Mesenchymal stem cell (in vitro differentiated cells and primary cell): Measurements from ENCODE around the gene RFWD3.

ENCODE experiments used
- DNase-seq: peaks from one replicate; pipeline ENCODE4 v3.0.0-alpha.2; 2013
- H2AFZ ChIP-seq: one replicate; pipeline ENCODE4 v1.6.1; 2013; ENCODE audit warnings: low read depth, mild to moderate bottlenecking, control low read depth, inconsistent platforms, low read length, moderate library complexity
- H2AK5ac ChIP-seq: 2 replicates; pipeline ENCODE4 v1.6.1; 2013; ENCODE audit warnings: low read length, moderate library complexity, mild to moderate bottlenecking, inconsistent platforms; ENCODE audit not compliant: severe bottlenecking
- H2BK120ac ChIP-seq: one replicate; pipeline ENCODE4 v1.6.1; 2013; ENCODE audit warnings: low read depth, mild to moderate bottlenecking, inconsistent platforms, low read length, moderate library complexity
- H2BK12ac ChIP-seq, 2 experiments: one replicate each; pipeline ENCODE4 v1.6.1; 2013; ENCODE audit warnings: inconsistent platforms in 2 of 2, low read length in 2 of 2, mild to moderate bottlenecking in 2 of 2, moderate library complexity in 2 of 2, control low read depth in 1 of 2
- H2BK15ac ChIP-seq: one replicate; pipeline ENCODE4 v1.6.1; 2013; ENCODE audit warnings: mild to moderate bottlenecking, low read depth, inconsistent platforms; ENCODE audit not compliant: poor library complexity, severe bottlenecking
- H2BK5ac ChIP-seq: 2 replicates; pipeline ENCODE4 v1.6.1; 2013; ENCODE audit warnings: low read depth, mild to moderate bottlenecking, low read length, control low read depth, inconsistent platforms; ENCODE audit not compliant: poor library complexity, severe bottlenecking
- H3K14ac ChIP-seq, 2 experiments: one replicate each; pipeline ENCODE4 v1.6.1; 2013; ENCODE audit warnings: inconsistent platforms in 2 of 2, low read length in 2 of 2, control low read depth in 1 of 2, mild to moderate bottlenecking in 1 of 2, moderate library complexity in 1 of 2
- H3K18ac ChIP-seq, 2 experiments: one replicate each; pipeline ENCODE4 v1.6.1; 2013; ENCODE audit warnings: inconsistent platforms in 2 of 2, low read length in 2 of 2, control low read depth in 1 of 2, low read depth in 1 of 2, mild to moderate bottlenecking in 1 of 2
- H3K23ac ChIP-seq, 2 experiments: one replicate each; pipeline ENCODE4 v1.6.1; 2013; ENCODE audit warnings: inconsistent platforms in 2 of 2, low read length in 2 of 2, mild to moderate bottlenecking in 2 of 2, moderate library complexity in 2 of 2, control low read depth in 1 of 2
- H3K27ac ChIP-seq: 2 replicates; pipeline ENCODE4 v1.5.1; 2013; ENCODE audit warnings: mild to moderate bottlenecking, moderate library complexity, low read length, control low read depth, inconsistent platforms; ENCODE audit not compliant: poor library complexity, severe bottlenecking
- H3K27me3 ChIP-seq, 2 experiments: 2 replicates each; pipeline versions ENCODE4 v1.6.1 to v1.7.0; 2013; ENCODE audit warnings: low read length in 2 of 2, mild to moderate bottlenecking in 2 of 2, moderate library complexity in 2 of 2, control low read depth in 1 of 2, inconsistent platforms in 1 of 2; ENCODE audit not compliant: control insufficient read depth in 1 of 2, insufficient read depth in 1 of 2
- H3K36me3 ChIP-seq, 2 experiments: 2 replicates each; pipeline versions ENCODE4 v1.6.1 to v1.7.0; 2013; ENCODE audit warnings: low read length in 2 of 2, control low read depth in 1 of 2, inconsistent platforms in 1 of 2, low read depth in 1 of 2, mild to moderate bottlenecking in 1 of 2; ENCODE audit not compliant: insufficient read depth in 2 of 2, control insufficient read depth in 1 of 2
- H3K4ac ChIP-seq, 2 experiments: one replicate each; pipeline ENCODE4 v1.6.1; 2013; ENCODE audit warnings: inconsistent platforms in 2 of 2, low read length in 2 of 2, mild to moderate bottlenecking in 2 of 2, moderate library complexity in 2 of 2, control low read depth in 1 of 2, low read depth in 1 of 2
- H3K4me1 ChIP-seq: 2 replicates; pipeline ENCODE4 v1.6.1; 2013; ENCODE audit warnings: low read depth, low read length, control low read depth; ENCODE audit not compliant: control insufficient read depth, insufficient read depth
- H3K4me2 ChIP-seq: 2 replicates; pipeline ENCODE4 v1.6.1; 2013; ENCODE audit warnings: low read length, mild to moderate bottlenecking, inconsistent platforms; ENCODE audit not compliant: poor library complexity, severe bottlenecking
- H3K4me3 ChIP-seq, 2 experiments: 2 replicates each; pipeline versions ENCODE4 v1.5.1 to v1.7.0; 2013; ENCODE audit warnings: low read length in 2 of 2, mild to moderate bottlenecking in 2 of 2, control low read depth in 1 of 2, low read depth in 1 of 2; ENCODE audit not compliant: insufficient read depth in 1 of 2
- H3K79me1 ChIP-seq: replicated peaks from 2 replicates; pipeline ENCODE4 v1.6.1; 2013; ENCODE audit warnings: mild to moderate bottlenecking, control low read depth, low read length, inconsistent platforms; ENCODE audit not compliant: poor library complexity, severe bottlenecking
- H3K9ac ChIP-seq: 2 replicates; pipeline ENCODE4 v1.7.0; 2013; ENCODE audit warnings: mild to moderate bottlenecking, low read length, moderate library complexity
- H3K9me3 ChIP-seq: 2 replicates; pipeline ENCODE4 v1.7.0; 2013; ENCODE audit warnings: mild to moderate bottlenecking, low read length; ENCODE audit not compliant: control insufficient read depth
- H4K8ac ChIP-seq: one replicate; pipeline ENCODE4 v1.6.1; 2013; ENCODE audit warnings: inconsistent platforms, mild to moderate bottlenecking, low read length, moderate library complexity
- H4K91ac ChIP-seq: one replicate; pipeline ENCODE4 v1.6.1; 2013; ENCODE audit warnings: mild to moderate bottlenecking, low read length, inconsistent platforms
- WGBS: methylation state at CpG from one replicate; pipeline ENCODE4 v1.1.7; 2013; ENCODE audit warnings: mixed read lengths; 5-methylcytosine and 5-hydroxymethylcytosine counted together

The RFWD3 gene

DNA sequence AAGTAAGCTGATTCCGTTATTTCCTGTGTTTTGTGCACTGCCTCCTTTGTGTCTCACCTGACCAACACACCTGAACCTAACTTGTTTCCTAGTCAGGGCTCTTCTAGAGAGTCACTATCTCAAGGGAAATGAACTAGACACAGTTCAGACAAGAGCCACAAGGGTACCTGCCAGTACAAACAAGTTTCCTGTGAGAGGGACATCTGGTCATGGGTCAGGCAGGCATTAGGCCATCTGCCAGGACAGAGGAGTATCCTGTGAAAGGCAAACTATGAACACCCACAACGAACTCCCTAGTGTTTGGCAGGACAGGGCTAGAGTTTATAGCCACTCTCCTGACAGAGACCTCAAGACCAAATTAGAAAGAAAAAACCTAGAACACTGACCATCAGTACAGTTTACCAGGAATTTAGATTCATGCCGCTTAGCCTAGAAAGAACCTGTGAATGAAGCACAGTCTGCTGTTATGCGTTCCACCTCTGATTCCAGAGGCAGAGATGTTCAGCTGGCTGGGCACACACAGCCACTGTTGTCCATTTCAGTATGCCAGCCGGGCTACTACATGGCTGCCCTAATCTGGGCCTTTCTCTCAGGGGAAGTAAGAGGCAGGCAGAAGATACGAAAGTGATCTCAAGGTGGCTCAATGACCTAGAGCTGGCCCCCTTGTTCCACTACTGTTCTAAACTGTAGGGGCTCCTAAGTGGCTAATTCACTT lies 39.0 kb downstream of the RFWD3 start:
- H3K9ac ChIP-seq: peak overlapping the region; percentile 21
- 87% methylated on average over 6 of the region's 6 CpGs for WGBS

DNA sequence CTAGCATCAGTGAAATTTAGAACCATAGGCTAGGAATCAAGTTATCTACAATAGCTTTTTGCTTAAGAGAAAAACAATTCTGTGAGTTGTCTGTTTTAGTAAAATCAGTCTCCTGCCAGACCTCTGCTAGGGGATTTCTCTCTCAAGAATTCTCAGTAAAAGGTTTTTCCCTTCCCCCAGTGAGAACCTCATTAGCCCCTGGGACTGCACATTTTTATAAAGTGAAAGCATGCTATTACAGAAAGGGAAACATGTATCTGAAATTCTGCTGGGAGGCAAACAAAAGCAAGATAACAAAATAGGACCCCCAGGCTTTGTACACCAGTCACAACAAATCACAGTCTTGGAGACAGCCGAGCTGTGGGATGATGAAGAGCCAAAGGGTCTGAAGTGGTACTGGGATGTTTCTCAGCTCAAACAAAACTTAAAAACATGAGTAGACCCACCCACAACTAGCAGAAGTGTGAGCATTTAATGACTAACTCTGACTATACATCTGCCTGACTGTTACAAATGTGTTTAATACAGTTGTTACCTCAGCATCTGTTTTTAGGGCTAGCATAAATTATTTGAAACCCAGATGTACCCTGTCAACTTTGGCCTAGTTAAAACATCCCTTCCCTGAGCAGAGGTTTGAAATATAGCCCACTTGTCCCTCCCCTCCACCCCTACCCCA lies 39.8 kb downstream of the RFWD3 start:
- H3K14ac ChIP-seq: no peak overlapping the region

More for the DNA sequence above, 39.0 kb downstream of the RFWD3 start:
- H2AK5ac ChIP-seq: no peak overlapping the region
- H2BK15ac ChIP-seq: no peak overlapping the region
- H3K4me3 ChIP-seq: no peak overlapping the region
- no peak overlapping the region for H3K18ac ChIP-seq
- H3K4me1 ChIP-seq: peaks cover 15% of the 10 kb centered on the region
- peak overlapping the region; percentile 30 for H3K27ac ChIP-seq
- no peaks in the 10 kb centered on the region for H3K27me3 ChIP-seq
- H3K9me3 ChIP-seq: no peaks in the 10 kb centered on the region
- no peak overlapping the region for H2BK12ac ChIP-seq
- H2BK5ac ChIP-seq: no peak overlapping the region
- H4K91ac ChIP-seq: no peak overlapping the region
- H3K14ac ChIP-seq: no peak overlapping the region
- peak overlapping the region; percentile 12 for H4K8ac ChIP-seq
- H2BK120ac ChIP-seq: no peak overlapping the region
- no peak for DNase-seq
- no peak overlapping the region for H3K23ac ChIP-seq
- H3K4ac ChIP-seq: no peak overlapping the region
- peaks cover 46 to 88% of the 10 kb centered on the region in 2 experiments for H3K36me3 ChIP-seq
- H3K79me1 ChIP-seq: peaks cover 16% of the 10 kb centered on the region
- no peak overlapping the region for H2AFZ ChIP-seq
- no peak overlapping the region for H3K4me2 ChIP-seq

DNA sequence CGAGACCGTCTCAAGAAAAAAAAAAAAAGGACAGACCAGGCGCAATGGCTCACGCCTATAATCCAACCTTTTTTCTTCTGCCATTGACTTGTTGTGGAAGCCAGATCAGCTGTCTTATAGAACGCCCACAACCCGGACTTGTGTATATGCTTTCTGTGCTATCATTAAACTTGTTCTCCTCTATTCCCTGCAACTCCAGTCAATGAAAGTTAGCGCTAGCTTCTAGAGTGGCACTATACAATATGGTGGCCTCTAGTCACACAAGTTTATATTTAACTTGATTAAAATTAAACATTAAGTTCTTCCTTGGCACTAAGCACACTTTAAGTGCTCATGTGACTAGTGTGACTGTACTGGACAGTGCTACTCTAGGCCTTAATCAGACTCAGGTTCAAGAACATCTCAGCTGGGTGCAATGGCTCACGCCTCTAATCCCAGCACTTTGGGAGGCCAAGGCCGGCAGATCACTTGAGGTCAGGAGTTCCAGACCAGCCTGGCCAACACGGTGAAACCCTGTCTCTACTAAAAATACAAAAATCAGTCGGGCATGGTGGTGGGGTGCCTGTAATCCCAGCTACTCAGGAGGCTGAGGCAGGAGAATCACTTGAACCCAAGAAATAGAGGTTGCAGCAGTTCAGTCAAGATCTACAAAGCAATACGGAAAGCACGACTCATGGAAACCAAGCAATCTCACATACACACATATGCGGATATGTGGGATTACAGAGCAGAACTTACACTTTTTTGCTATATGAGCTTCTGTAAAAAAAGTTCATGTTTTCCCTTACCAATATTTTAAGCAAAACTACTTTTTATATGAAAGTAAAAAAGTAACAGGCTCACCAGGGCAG lies 41.0 kb downstream of the RFWD3 start:
- H3K79me1 ChIP-seq: peaks cover 16% of the 10 kb centered on the region
- H2BK120ac ChIP-seq: no peak overlapping the region
- H3K27ac ChIP-seq: peak overlapping the region; percentile 12
- WGBS: 95% methylated on average over 12 of the region's 14 CpGs
- H3K4ac ChIP-seq: no peak overlapping the region
- H4K8ac ChIP-seq: no peak overlapping the region
- peaks cover 15% of the 10 kb centered on the region for H3K4me1 ChIP-seq
- no peak overlapping the region for H3K18ac ChIP-seq
- no peak overlapping the region for H3K4me2 ChIP-seq
- H2BK5ac ChIP-seq: no peak overlapping the region
- peak overlapping the region in 1 of 2 experiments; percentile 14 for H3K14ac ChIP-seq
- H2BK12ac ChIP-seq: no peak overlapping the region
- H2BK15ac ChIP-seq: no peak overlapping the region
- no peaks in the 10 kb centered on the region for H3K9me3 ChIP-seq
- H2AFZ ChIP-seq: no peak overlapping the region
- no peaks in the 10 kb centered on the region for H3K27me3 ChIP-seq
- peaks cover 42 to 87% of the 10 kb centered on the region in 2 experiments for H3K36me3 ChIP-seq
- H3K23ac ChIP-seq: no peak overlapping the region
- H2AK5ac ChIP-seq: no peak overlapping the region
- H3K9ac ChIP-seq: no peak overlapping the region
- H4K91ac ChIP-seq: no peak overlapping the region
- no peak for DNase-seq
- H3K4me3 ChIP-seq: no peak overlapping the region

More for the DNA sequence above, 39.8 kb downstream of the RFWD3 start:
- no peak for DNase-seq
- H2BK5ac ChIP-seq: no peak overlapping the region
- no peak overlapping the region for H3K23ac ChIP-seq
- peak overlapping the region in 1 of 2 experiments; percentile 11 for H3K4me3 ChIP-seq
- no peak overlapping the region for H2BK15ac ChIP-seq
- no peak overlapping the region for H4K8ac ChIP-seq
- no peak overlapping the region for H2AFZ ChIP-seq
- H2AK5ac ChIP-seq: no peak overlapping the region
- no peak overlapping the region for H3K4ac ChIP-seq
- peaks cover 43 to 88% of the 10 kb centered on the region in 2 experiments for H3K36me3 ChIP-seq
- H3K4me2 ChIP-seq: no peak overlapping the region
- no peaks in the 10 kb centered on the region for H3K27me3 ChIP-seq
- no peak overlapping the region for H4K91ac ChIP-seq
- peaks cover 19% of the 10 kb centered on the region for H3K79me1 ChIP-seq
- no peak overlapping the region for H3K18ac ChIP-seq
- no CpG with 5 or more reads among the region's 1 CpG for WGBS
- H2BK120ac ChIP-seq: no peak overlapping the region
- no peaks in the 10 kb centered on the region for H3K9me3 ChIP-seq
- no peak overlapping the region for H2BK12ac ChIP-seq
- peak overlapping the region; percentile 30 for H3K27ac ChIP-seq
- peaks cover 15% of the 10 kb centered on the region for H3K4me1 ChIP-seq
- H3K9ac ChIP-seq: peak overlapping the region; percentile 21

DNA sequence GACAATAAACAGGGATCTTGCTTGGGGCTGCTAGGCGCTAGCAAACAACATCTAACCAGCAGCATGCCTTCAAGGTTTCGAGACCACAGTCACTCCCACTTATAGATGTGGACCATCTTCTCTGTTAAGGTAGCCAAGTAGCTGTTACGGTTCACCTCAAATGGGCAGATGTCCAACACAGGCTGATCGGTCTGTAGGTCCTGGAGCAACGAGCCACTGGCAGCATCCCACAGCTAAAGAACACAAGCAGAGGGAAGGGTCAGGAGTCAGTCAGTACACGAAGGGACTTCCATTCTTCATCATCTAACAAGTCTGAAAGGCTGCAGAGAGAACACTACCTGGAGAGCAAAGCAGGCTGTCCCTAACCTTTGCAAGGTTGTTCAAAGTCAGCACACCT lies 42.8 kb downstream of the RFWD3 start:
- H4K91ac ChIP-seq: no peak overlapping the region
- H3K79me1 ChIP-seq: peaks cover 24% of the 10 kb centered on the region
- no peak overlapping the region for H2BK15ac ChIP-seq
- no peak overlapping the region for H2BK120ac ChIP-seq
- H3K27me3 ChIP-seq: no peaks in the 10 kb centered on the region
- H3K4me3 ChIP-seq: no peak overlapping the region
- H3K9me3 ChIP-seq: no peaks in the 10 kb centered on the region
- H4K8ac ChIP-seq: no peak overlapping the region
- no peak overlapping the region for H3K23ac ChIP-seq
- no peak overlapping the region for H3K9ac ChIP-seq
- no peak overlapping the region for H2BK5ac ChIP-seq
- no peak overlapping the region for H2BK12ac ChIP-seq
- H3K4ac ChIP-seq: no peak overlapping the region
- no peak overlapping the region for H3K4me2 ChIP-seq
- peaks cover 15% of the 10 kb centered on the region for H3K4me1 ChIP-seq
- no peak overlapping the region for H3K14ac ChIP-seq
- no peak for DNase-seq
- no peak overlapping the region for H2AFZ ChIP-seq
- peaks cover 41 to 77% of the 10 kb centered on the region in 2 experiments for H3K36me3 ChIP-seq
- no peak overlapping the region for H2AK5ac ChIP-seq
- no peak overlapping the region for H3K27ac ChIP-seq
- no peak overlapping the region for H3K18ac ChIP-seq
- WGBS: 94% methylated on average over 6 of the region's 6 CpGs
